ENCODE data around the gene HERPUD1.
"Not testable (repeated sequence)": the region's sequence is repeated elsewhere in the genome, so short reads cannot be mapped to it uniquely, and the experiment has no call there.

HERPUD1 gene

GRCh38 chr16:56933828-56934598 is 2.1 kb downstream of the HERPUD1 start:
- DNase-seq (ENCODE audit: low spot score) (no peak), FAIRE-seq (no peak)

DNA sequence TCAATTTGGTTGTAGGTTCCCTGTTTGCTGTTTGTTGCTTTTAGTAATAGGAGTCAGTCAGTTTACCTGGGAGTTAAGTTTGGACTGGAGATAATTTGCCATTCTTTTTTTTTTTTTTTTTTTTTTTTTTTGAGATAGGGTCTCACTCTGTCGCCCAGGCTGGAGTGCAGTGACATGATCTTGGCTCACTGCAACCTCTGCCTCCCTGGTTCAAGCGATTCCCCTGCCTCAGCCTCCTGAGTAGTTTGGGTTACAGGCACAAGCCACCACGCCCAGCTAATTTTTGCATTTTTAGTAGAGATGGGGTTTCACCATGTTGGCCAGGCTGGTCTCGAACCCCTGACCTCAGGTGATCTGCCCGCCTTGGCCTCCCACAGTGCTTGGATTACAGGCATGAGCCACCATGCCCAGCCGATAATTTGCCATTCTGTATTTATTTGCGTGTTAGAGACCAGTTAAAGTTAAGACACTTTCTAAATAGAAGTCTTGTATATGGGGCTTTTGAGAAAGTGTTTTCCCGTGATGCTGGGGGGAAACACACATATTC is 2.7 kb downstream of the HERPUD1 start:
- FAIRE-seq; DNase-seq (ENCODE audit: low spot score): not testable (repeated sequence)

DNA sequence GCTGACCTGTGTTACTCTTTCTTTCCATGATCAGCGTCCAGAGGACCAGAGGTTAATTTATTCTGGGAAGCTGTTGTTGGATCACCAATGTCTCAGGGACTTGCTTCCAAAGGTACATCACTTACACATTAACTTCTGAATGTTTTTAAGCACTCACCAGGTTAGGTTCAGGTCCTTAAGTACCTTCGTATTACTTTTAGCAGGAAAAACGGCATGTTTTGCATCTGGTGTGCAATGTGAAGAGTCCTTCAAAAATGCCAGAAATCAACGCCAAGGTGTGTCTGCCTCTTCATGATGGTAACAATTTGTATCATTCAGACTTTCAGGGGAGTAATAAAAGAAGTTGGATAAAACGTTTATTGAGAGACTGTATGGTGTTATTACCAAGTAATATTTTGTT is 3.3 kb downstream of the HERPUD1 start:
- no peak for FAIRE-seq
- no peak for DNase-seq (ENCODE audit: low spot score)

DNA sequence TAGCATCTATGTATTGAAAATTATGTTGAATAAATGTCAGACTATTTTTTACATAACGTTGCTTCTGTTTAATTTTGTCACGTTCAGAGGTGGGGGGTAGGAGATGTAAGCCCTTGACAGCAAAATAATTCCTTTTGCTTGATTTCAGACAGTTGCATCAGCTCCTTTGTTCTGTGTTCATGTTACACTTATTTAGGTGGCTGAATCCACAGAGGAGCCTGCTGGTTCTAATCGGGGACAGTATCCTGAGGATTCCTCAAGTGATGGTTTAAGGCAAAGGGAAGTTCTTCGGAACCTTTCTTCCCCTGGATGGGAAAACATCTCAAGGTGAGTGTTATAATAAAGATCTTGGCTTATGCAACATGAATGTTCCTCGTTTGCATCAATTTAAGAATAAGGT is 4.5 kb downstream of the HERPUD1 start:
- DNase-seq (ENCODE audit: low spot score) (no peak), FAIRE-seq (no peak)

- FAIRE-seq, result no peak
These were observed 5.0 kb downstream of the HERPUD1 start for GRCh38 chr16:56936950-56937349.

GRCh38 chr16:56938664-56939513 is 6.9 kb downstream of the HERPUD1 start:
- FAIRE-seq (no peak), DNase-seq (ENCODE audit: low spot score) (no peak)

More at GRCh38 chr16:56936950-56937349, 5.0 kb downstream of the HERPUD1 start:
- no peak for DNase-seq (ENCODE audit: low spot score)

- DNase-seq (ENCODE audit: low spot score) (no peak), FAIRE-seq (no peak)
These were observed 7.9 kb downstream of the HERPUD1 start for GRCh38 chr16:56939801-56940200.

GRCh38 chr16:56941092-56941491 is 9.2 kb downstream of the HERPUD1 start:
- FAIRE-seq, result no peak
- no peak for DNase-seq (ENCODE audit: low spot score)

- no peak for FAIRE-seq
- no peak for DNase-seq (ENCODE audit: low spot score)
These were observed 10.0 kb downstream of the HERPUD1 start for GRCh38 chr16:56941856-56942331.

GRCh38 chr16:56943761-56944375 is 11.9 kb downstream of the HERPUD1 start:
- DNase-seq (ENCODE audit: low spot score), result no peak
- no peak for FAIRE-seq

DNA sequence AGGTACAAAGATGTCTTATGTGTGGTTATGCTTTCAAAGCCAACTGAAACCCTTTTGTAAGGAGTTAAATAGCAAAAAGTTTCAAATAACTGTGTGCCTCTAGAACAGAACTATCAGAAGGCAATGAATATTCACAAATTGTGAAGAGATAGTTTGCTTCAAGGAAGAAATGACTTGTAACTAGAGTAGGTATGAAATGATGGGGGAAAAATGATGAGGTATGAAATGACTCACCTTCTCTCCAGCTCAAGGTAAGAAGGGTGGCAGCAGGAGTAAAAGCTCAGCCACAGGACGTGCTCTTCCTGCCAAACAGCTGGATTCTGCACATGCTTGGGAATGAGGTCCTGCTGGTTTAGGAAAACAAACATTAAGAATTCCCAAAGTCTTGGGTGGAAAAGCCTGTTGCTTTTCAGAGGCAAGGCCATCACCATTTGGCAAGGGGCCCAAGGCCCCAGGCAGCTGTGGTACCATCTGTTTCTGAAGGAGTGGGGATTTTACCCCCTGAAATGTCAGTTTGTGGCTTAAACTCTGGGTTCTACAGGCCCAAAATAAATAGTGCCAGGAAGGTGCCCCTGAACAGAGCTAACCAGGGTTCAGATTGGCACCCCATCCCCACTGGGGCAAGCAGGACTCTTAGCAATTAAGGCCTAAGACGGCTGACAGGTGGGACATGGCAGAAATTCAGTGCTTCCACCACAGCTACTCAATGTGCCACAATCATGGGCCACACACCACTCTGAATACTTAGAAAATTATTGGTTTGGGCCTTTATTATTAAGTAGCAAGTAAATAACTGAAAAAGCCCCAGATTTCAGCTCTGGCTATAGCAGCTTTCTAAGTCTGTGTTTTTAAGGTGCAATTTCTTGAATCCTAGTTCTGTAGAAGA is 13.3 kb downstream of the HERPUD1 start:
- no peak for FAIRE-seq
- no peak for DNase-seq (ENCODE audit: low spot score)

DNA sequence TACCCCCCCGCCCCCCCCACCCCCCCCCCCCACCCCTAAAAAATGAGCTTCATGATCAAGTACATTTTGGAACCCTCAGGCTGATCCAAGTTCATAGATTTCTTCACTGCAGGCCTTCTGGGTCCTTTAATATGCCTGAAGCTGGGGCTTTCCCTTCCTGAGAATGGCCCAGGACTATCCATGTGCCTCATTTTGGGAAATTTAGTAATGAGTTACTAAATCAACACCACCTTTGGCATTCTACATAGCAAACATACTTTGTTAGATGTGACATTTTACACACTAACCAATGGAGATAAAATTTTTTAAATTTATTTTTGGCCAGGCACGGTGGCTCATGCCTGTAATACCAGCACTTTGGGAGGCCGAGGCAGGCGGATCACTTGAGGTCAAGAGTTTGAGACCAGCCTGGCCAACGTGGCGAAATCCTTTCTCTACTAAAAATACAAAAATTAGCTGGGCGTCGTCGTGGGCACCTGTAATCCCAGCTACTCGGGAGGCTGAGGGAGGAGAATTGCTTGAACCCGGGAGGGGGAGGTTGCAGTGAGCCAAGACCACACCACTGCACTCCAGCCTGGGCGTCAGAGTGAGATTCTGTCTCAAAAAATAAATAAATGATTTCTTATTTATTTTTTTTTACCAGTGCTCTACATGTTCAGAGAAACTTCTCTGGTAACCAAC is 14.0 kb downstream of the HERPUD1 start:
- DNase-seq (ENCODE audit: low spot score) (no peak), FAIRE-seq (no peak)

GRCh38 chr16:56946767-56947603 is 15.0 kb downstream of the HERPUD1 start:
- no peak for FAIRE-seq
- no peak for DNase-seq (ENCODE audit: low spot score)

- FAIRE-seq, result no peak
- DNase-seq (ENCODE audit: low spot score), result no peak
These were observed 15.7 kb downstream of the HERPUD1 start for GRCh38 chr16:56947604-56947995.

GRCh38 chr16:56948234-56948633 is 16.3 kb downstream of the HERPUD1 start:
- DNase-seq (ENCODE audit: low spot score) (no peak), FAIRE-seq (no peak)

GRCh38 chr16:56950051-56950450 is 18.1 kb downstream of the HERPUD1 start:
- FAIRE-seq (no peak), DNase-seq (ENCODE audit: low spot score) (no peak)

DNA sequence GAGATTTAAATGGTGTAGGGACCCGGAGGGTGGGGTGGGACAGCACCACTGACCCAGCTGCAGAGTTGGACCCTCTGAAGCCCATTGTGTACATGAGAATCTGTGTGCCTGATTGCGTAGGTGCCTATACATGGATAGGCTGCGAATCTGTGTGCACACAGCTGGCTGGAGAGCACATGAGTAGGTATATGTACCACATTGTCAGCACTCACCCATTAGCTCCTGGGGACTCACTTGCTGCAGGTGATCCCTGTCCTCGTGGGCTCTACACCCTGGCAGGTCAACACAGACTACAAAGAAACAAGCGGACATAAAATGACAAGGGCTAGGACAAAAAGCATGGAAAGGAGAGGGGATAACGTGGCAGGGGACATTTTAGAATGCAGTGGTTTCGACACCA is 18.5 kb downstream of the HERPUD1 start:
- no peak for FAIRE-seq

DNA sequence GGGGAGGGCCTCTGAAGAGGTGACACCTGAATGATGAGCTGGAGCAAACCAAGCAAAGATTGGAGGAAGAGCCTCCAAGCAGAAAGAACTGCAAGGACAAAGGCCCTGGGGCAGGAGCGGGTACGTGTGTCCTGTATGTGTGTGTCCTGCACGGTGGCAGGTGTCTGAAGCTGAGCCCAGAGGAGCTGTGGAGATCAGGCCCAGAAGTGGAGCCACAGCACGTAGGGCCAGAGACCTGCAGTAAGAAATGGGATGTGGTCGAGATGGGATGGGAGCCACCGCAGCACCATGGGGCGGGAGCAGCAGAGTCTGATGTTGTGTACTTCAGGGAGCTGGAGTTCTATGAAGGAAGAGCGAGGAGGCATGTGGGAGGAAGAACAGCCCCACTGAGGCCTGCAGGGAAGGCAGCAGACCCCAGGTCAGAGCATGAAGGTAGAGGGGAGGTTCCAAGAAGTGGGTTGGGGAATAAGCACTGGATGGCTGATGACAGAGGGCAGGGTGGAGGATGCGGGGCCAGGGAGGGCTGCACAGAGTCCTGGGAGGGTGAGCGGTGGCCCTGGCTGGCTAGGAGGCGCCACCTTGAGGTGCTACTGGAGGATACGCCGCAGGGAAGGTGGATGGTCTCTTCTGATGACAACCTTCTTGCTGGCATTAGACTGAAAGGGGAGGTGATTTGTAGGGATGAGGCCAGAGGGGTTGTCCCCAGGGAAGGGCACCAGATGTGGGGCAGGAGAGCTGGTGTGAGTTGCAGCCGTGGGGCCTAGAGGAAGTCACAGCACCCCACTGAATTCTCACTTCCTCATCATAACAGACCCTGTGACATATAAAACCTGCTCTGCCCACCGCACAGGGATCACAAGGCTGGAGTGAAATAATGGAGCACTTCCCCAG is 19.2 kb downstream of the HERPUD1 start:
- FAIRE-seq (peak; percentile 20), DNase-seq (ENCODE audit: low spot score) (peak; percentile 64)

More for the DNA sequence above, 18.5 kb downstream of the HERPUD1 start:
- DNase-seq (ENCODE audit: low spot score), result no peak
